Keratinocyte (primary cell): ENCODE results near the gene ANO2. TPM values are rescaled to one million over a fixed set of nuclear protein-coding genes. Genes with fewer than 3 reads are reported as not detected.

ENCODE experiments used
- DNase-seq: peaks from one replicate; pipeline ENCODE4 v3.0.0-alpha.2; 2011; ENCODE audit warnings: low read depth, missing footprints, low spot score
- FAIRE-seq: peaks from 2 replicates; lab custom pipeline; 2011; peaks lifted over from hg19 to GRCh38; lab: Jason Lieb, UNC
- H2AFZ ChIP-seq: 2 replicates; pipeline ENCODE4 v1.6.0; 2012; ENCODE audit warnings: low read length, control low read depth, inconsistent platforms; ENCODE audit not compliant: control insufficient read depth
- H3K27ac ChIP-seq: 2 replicates; pipeline ENCODE4 v1.5.1; 2011; ENCODE audit warnings: low read length; ENCODE audit not compliant: control insufficient read depth, insufficient read depth
- H3K27me3 ChIP-seq: 3 replicates; pipeline ENCODE4 v1.6.0; 2011; ENCODE audit warnings: low read length; ENCODE audit not compliant: control insufficient read depth, insufficient read depth; ENCODE audit errors: extremely low read depth
- H3K36me3 ChIP-seq, 2 experiments: 2 replicates in 1 of 2; 3 replicates in 1 of 2; pipeline ENCODE4 v1.5.1; 2011; ENCODE audit warnings: low read length in 2 of 2, mild to moderate bottlenecking in 1 of 2; ENCODE audit not compliant: control insufficient read depth in 2 of 2, insufficient read depth in 2 of 2; ENCODE audit errors: extremely low read depth in 1 of 2
- H3K4me1 ChIP-seq: 3 replicates; pipeline ENCODE4 v1.5.1; 2011; ENCODE audit warnings: low read length; ENCODE audit not compliant: control insufficient read depth, insufficient read depth; ENCODE audit errors: extremely low read depth
- H3K4me2 ChIP-seq: 3 replicates; pipeline ENCODE4 v1.6.0; 2011; ENCODE audit warnings: low read depth, low read length; ENCODE audit not compliant: control insufficient read depth, insufficient read depth; ENCODE audit errors: extremely low read depth
- H3K4me3 ChIP-seq, 3 experiments: fragments of 200-600 bp in 1 of 3; sonication (generic) in 1 of 3; 2 replicates in 2 of 3; 3 replicates in 1 of 3; pipeline ENCODE4 v1.5.1; 2011 to 2016; ENCODE audit warnings: low read length in 3 of 3, mild to moderate bottlenecking in 3 of 3, control low read depth in 2 of 3, inconsistent platforms in 1 of 3, low read depth in 1 of 3, mixed read lengths in 1 of 3, mixed run types in 1 of 3, moderate library complexity in 1 of 3; ENCODE audit not compliant: control insufficient read depth in 2 of 3, insufficient read depth in 2 of 3; ENCODE audit errors: extremely low read depth in 1 of 3
- H3K79me2 ChIP-seq: 2 replicates; pipeline ENCODE4 v1.6.0; 2012; ENCODE audit warnings: low read length; ENCODE audit not compliant: control insufficient read depth, insufficient read depth
- H3K9ac ChIP-seq: 3 replicates; pipeline ENCODE4 v1.6.0; 2011; ENCODE audit warnings: low read length; ENCODE audit not compliant: control insufficient read depth, insufficient read depth; ENCODE audit errors: extremely low read depth
- H3K9me1 ChIP-seq: 3 replicates; pipeline ENCODE4 v1.6.0; 2011; ENCODE audit warnings: low read length; ENCODE audit not compliant: control insufficient read depth, insufficient read depth; ENCODE audit errors: extremely low read depth
- H3K9me3 ChIP-seq: 2 replicates; pipeline ENCODE4 v1.5.1; 2012; ENCODE audit warnings: low read depth, low read length; ENCODE audit not compliant: control insufficient read depth
- H4K20me1 ChIP-seq: 3 replicates; pipeline ENCODE4 v1.6.0; 2011; ENCODE audit warnings: low read length; ENCODE audit not compliant: control insufficient read depth, insufficient read depth; ENCODE audit errors: extremely low read depth
- EZH2 ChIP-seq: IDR thresholded peaks from one replicate; pipeline ENCODE4 v1.6.1; 2012; ENCODE audit warnings: inconsistent platforms, mild to moderate bottlenecking, low read length, moderate library complexity
- dilution Hi-C: fragments of 300-500 bp; cut with MboI; formaldehyde crosslinking; loops from one replicate; pipeline ENCODE4 v1.7.0; 2020; ENCODE audit warnings: low sequenced_read_pairs; ENCODE audit not compliant: extremely low pct_ligation_motif_present
- polyA plus RNA-seq, 5 experiments: library from polyadenylated mRNA; depleted of rRNA in 3 of 5; stranded (reverse) in 3 of 5; stranded (forward) in 1 of 5; unstranded in 1 of 5; fragments of >200 nt; gene quantifications; 1 replicate in 1 of 5; 2 replicates in 3 of 5; 3 replicates in 1 of 5; pipeline versions ENCODE4 v1.2.1 to v1.2.3, GENCODE V29; 2011 to 2012; ENCODE audit warnings: missing spikeins in 2 of 5, low read depth in 1 of 5, low replicate concordance in 1 of 5
- TF ChIP-seq, protein P1 (sequence below), 3 experiments: IDR thresholded peaks in 1 of 3; conservative IDR thresholded peaks in 1 of 3; optimal IDR thresholded peaks in 1 of 3; 2 replicates in 2 of 3; 3 replicates in 1 of 3; pipeline versions ENCODE3 to v1.5.1; 2011; ENCODE audit warnings: low read length in 3 of 3, mild to moderate bottlenecking in 3 of 3, moderate library complexity in 2 of 3, control low read depth in 1 of 3, inconsistent platforms in 1 of 3; ENCODE audit not compliant: insufficient read depth in 2 of 3; ENCODE audit errors: extremely low read depth in 1 of 3

The ANO2 gene
- polyA plus RNA-seq, 1 donor (not counting 4 experiments of a cell fraction or from before 2014, with no cell fraction given), result 0.14 TPM

DNA sequence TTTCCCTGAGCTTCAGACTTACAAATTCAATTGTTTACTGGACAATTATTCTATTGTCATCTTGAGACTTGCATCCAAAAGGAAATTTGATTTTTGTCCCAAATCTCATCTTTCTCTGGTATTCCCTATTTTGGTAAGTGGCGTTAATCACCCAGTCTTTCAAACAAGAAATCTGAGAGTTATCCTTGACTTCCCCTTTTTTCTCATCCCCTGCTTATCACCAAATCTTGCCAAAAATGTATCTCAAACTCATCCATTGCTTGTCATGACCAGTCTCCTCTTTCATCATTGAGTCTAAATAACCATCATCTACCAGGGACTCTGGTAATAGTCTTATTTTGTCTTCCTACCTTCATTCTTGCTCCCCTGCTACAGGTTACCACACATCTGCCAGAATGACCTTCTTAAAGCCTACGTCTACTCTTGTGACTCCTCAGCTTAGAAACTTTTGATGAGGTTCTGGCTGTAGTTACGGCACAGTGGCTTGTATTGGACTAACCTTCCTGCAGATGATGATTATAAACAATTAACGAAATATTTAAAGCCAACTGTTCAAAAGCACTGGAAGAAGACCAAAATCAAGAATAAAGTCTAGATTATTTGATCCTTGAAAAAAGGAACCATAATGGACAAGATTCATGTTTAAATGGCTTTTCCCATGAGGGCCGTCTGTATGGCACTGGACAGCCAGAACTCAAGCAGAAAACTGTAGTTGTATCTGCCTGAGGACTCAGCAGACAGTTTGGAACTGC lies 9.0 kb upstream of the ANO2 start:
- dilution Hi-C loops, result no loop called here
- Histone ChIP-seq H2AFZ (no peak overlapping the region), H3K9me1 (no peaks in the 10 kb centered on the region), H3K79me2 (no peaks in the 10 kb centered on the region), H3K27me3 (peaks cover under 1% of the 10 kb centered on the region), H4K20me1 (no peaks in the 10 kb centered on the region), H3K27ac (no peak overlapping the region), H3K9ac (no peak overlapping the region), H3K4me3 (no peak overlapping the region), H3K4me2 (no peak overlapping the region), H3K9me3 (no peaks in the 10 kb centered on the region), H3K36me3 (no peaks in the 10 kb centered on the region), H3K4me1 (no peaks in the 10 kb centered on the region)
- FAIRE-seq (no peak), DNase-seq (no peak)
- TF ChIP-seq, protein P1, sequence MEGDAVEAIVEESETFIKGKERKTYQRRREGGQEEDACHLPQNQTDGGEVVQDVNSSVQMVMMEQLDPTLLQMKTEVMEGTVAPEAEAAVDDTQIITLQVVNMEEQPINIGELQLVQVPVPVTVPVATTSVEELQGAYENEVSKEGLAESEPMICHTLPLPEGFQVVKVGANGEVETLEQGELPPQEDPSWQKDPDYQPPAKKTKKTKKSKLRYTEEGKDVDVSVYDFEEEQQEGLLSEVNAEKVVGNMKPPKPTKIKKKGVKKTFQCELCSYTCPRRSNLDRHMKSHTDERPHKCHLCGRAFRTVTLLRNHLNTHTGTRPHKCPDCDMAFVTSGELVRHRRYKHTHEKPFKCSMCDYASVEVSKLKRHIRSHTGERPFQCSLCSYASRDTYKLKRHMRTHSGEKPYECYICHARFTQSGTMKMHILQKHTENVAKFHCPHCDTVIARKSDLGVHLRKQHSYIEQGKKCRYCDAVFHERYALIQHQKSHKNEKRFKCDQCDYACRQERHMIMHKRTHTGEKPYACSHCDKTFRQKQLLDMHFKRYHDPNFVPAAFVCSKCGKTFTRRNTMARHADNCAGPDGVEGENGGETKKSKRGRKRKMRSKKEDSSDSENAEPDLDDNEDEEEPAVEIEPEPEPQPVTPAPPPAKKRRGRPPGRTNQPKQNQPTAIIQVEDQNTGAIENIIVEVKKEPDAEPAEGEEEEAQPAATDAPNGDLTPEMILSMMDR (optimal IDR thresholded peaks at IDR 0.05 in 1 of 3, IDR thresholded peaks at IDR 0.05 in 1 of 3, conservative IDR thresholded peaks at IDR 0.05 in 1 of 3; ENCODE audit: extremely low read depth in 1 of 3, insufficient read depth in 2 of 3, low read length in 3 of 3), result no peak
- no peak for TF ChIP-seq EZH2

DNA sequence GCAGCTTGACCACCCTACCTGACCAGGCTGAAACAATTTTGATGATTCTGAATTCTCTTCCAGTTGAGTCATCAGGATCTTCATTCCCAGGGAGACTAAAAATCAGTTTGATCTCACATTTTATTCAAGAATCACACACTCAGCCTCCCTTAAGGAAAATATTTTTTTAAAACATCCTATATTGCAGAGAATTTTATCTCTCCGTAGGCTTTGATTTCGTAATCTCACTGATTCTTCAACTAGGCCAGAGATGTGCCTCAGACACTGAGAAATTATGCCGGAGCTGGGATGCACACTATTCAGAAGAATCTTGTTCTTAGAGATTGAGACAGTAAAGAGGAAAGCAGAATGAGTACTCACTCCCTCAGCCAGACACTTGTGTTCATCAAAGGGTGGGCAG lies 7.0 kb upstream of the ANO2 start:
- Histone ChIP-seq H3K79me2 (no peaks in the 10 kb centered on the region), H3K4me3 (no peak overlapping the region), H3K9ac (no peak overlapping the region), H3K36me3 (no peaks in the 10 kb centered on the region), H3K9me3 (no peaks in the 10 kb centered on the region), H3K9me1 (no peaks in the 10 kb centered on the region), H3K4me2 (no peak overlapping the region), H3K4me1 (no peaks in the 10 kb centered on the region), H2AFZ (no peak overlapping the region), H3K27ac (no peak overlapping the region), H4K20me1 (no peaks in the 10 kb centered on the region), H3K27me3 (peaks cover 9% of the 10 kb centered on the region)
- dilution Hi-C loops, result no loop called here
- DNase-seq, result no peak
- TF ChIP-seq, protein P1 (optimal IDR thresholded peaks at IDR 0.05 in 1 of 3, IDR thresholded peaks at IDR 0.05 in 1 of 3, conservative IDR thresholded peaks at IDR 0.05 in 1 of 3; ENCODE audit: extremely low read depth in 1 of 3, insufficient read depth in 2 of 3, low read length in 3 of 3), result no peak
- no peak for TF ChIP-seq EZH2
- no peak for FAIRE-seq
